Lower leg skin (tissue), 3 donors: ENCODE measurements around the gene CDH13.

Experiments
- POLR2A ChIP-seq, 2 donors: fragments of 450-650 bp; IDR thresholded peaks; one replicate each; pipeline ENCODE4 v1.6.1; 2016 to 2017; ENCODE audit warnings: antibody characterized with exemption in 2 of 2, mild to moderate bottlenecking in 1 of 2, moderate library complexity in 1 of 2
- TF ChIP-seq, protein P1 (sequence below), 3 donors: fragments of 450-650 bp; IDR thresholded peaks; one replicate each; pipeline ENCODE4 v1.5.1; 2016; ENCODE audit warnings: antibody characterized with exemption in 3 of 3, mild to moderate bottlenecking in 3 of 3, moderate library complexity in 2 of 3

DNA sequence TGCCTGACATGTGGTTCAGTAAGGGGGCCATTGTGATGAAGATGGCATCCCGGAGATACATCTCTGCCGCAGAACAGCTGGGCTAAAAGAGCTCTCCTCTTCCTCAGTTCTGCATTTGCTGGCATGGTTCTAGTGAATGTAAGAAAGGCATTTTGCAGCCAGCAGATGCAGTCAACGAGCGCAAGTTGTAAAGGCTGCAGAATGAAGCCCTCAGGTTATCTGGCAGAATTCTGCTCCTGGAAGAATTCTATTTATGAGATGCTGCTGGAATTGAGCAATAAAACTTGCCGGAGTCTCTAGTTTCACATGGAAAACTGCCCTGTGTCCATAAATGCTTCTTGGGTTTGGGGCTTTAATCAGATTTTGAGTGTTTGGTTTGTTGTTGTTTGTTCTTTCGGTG is 1004.2 kb downstream of the CDH13 start:
- TF ChIP-seq, protein P1, sequence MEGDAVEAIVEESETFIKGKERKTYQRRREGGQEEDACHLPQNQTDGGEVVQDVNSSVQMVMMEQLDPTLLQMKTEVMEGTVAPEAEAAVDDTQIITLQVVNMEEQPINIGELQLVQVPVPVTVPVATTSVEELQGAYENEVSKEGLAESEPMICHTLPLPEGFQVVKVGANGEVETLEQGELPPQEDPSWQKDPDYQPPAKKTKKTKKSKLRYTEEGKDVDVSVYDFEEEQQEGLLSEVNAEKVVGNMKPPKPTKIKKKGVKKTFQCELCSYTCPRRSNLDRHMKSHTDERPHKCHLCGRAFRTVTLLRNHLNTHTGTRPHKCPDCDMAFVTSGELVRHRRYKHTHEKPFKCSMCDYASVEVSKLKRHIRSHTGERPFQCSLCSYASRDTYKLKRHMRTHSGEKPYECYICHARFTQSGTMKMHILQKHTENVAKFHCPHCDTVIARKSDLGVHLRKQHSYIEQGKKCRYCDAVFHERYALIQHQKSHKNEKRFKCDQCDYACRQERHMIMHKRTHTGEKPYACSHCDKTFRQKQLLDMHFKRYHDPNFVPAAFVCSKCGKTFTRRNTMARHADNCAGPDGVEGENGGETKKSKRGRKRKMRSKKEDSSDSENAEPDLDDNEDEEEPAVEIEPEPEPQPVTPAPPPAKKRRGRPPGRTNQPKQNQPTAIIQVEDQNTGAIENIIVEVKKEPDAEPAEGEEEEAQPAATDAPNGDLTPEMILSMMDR (IDR thresholded peaks at IDR 0.05), result no peak
- TF ChIP-seq POLR2A (IDR thresholded peaks at IDR 0.05), result no peak
